Measurements from ENCODE around the gene ADORA1.

DNA sequence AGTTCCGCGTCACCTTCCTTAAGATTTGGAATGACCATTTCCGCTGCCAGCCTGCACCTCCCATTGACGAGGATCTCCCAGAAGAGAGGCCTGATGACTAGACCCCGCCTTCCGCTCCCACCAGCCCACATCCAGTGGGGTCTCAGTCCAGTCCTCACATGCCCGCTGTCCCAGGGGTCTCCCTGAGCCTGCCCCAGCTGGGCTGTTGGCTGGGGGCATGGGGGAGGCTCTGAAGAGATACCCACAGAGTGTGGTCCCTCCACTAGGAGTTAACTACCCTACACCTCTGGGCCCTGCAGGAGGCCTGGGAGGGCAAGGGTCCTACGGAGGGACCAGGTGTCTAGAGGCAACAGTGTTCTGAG lies 38.3 kb downstream of the ADORA1 start:
- TF ChIP-seq, protein P1, sequence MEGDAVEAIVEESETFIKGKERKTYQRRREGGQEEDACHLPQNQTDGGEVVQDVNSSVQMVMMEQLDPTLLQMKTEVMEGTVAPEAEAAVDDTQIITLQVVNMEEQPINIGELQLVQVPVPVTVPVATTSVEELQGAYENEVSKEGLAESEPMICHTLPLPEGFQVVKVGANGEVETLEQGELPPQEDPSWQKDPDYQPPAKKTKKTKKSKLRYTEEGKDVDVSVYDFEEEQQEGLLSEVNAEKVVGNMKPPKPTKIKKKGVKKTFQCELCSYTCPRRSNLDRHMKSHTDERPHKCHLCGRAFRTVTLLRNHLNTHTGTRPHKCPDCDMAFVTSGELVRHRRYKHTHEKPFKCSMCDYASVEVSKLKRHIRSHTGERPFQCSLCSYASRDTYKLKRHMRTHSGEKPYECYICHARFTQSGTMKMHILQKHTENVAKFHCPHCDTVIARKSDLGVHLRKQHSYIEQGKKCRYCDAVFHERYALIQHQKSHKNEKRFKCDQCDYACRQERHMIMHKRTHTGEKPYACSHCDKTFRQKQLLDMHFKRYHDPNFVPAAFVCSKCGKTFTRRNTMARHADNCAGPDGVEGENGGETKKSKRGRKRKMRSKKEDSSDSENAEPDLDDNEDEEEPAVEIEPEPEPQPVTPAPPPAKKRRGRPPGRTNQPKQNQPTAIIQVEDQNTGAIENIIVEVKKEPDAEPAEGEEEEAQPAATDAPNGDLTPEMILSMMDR (IDR thresholded peaks at IDR 0.05): no peak
- TF ChIP-seq POLR2A (IDR thresholded peaks at IDR 0.05): no peak

Data from esophagus squamous epithelium (tissue), 4 donors.